ENCODE results near the gene LRRC74A.

Gene LRRC74A

GRCh38 chr14:76810953-76811400 is 15.2 kb upstream of the LRRC74A start:
- DNase-seq, result peak; percentile 4

- DNase-seq, result no peak
These were observed 14.6 kb upstream of the LRRC74A start for GRCh38 chr14:76811561-76811960.

- DNase-seq, result no peak
These were observed 14.2 kb upstream of the LRRC74A start for GRCh38 chr14:76812093-76812421.

GRCh38 chr14:76812422-76813383 is 13.5 kb upstream of the LRRC74A start, which contains the start of gene ANGEL1:
TSS of gene ANGEL1 (minus strand) at chr14:76812882. CDS start at chr14:76812827, 55 bp downstream.
- peak; percentile 89 for DNase-seq

GRCh38 chr14:76814726-76815645 is 11.2 kb upstream of the LRRC74A start:
- DNase-seq, result no peak

- DNase-seq, result no peak
These were observed 5.5 kb upstream of the LRRC74A start for GRCh38 chr14:76820700-76821099.

- DNase-seq, result no peak
These were observed 1.6 kb downstream of the LRRC74A start for GRCh38 chr14:76827696-76828296.

- DNase-seq, result no peak
These were observed 2.3 kb downstream of the LRRC74A start for GRCh38 chr14:76828339-76829012.

- DNase-seq, result no peak
These were observed 2.8 kb downstream of the LRRC74A start for GRCh38 chr14:76829013-76829365.

- no peak for DNase-seq
These were observed 3.6 kb downstream of the LRRC74A start for GRCh38 chr14:76829650-76830421.

GRCh38 chr14:76830556-76830955 is 4.3 kb downstream of the LRRC74A start:
- DNase-seq, result no peak

- DNase-seq, result no peak
These were observed 6.3 kb downstream of the LRRC74A start for GRCh38 chr14:76832503-76832988.

- no peak for DNase-seq
These were observed 6.8 kb downstream of the LRRC74A start for GRCh38 chr14:76833011-76833410.

GRCh38 chr14:76834241-76834661 is 8.0 kb downstream of the LRRC74A start:
- no peak for DNase-seq

GRCh38 chr14:76836029-76836630 is 9.9 kb downstream of the LRRC74A start:
- no peak for DNase-seq

GRCh38 chr14:76837524-76837923 is 11.3 kb downstream of the LRRC74A start:
- DNase-seq, result no peak

GRCh38 chr14:76842414-76842813 is 16.2 kb downstream of the LRRC74A start:
- DNase-seq, result no peak

GRCh38 chr14:76844223-76844622 is 18.0 kb downstream of the LRRC74A start:
- no peak for DNase-seq

- DNase-seq, result no peak
These were observed 20.3 kb downstream of the LRRC74A start for GRCh38 chr14:76846331-76847047.

- DNase-seq, result no peak
These were observed 22.7 kb downstream of the LRRC74A start for GRCh38 chr14:76848879-76849278.

Data from NCI-H2227 treated with DMSO at 0.1 percent for 48 hours (cell line).